Lower lobe of right lung (tissue), 2 donors: ENCODE measurements around the gene THSD7A. TPM values are rescaled to one million over a fixed set of nuclear protein-coding genes. Genes with fewer than 3 reads are reported as not detected.

ENCODE experiments used
- ATAC-seq, 2 donors: fragments of 200-7000 bp; cut with Tn5 transposase; one replicate each; pipeline ENCODE4 v1.9.1; 2020 to 2022; ENCODE audit warnings: mild to moderate bottlenecking in 2 of 2, moderate library complexity in 2 of 2
- DNase-seq: peaks from one replicate; pipeline ENCODE4 v3.0.0-alpha.2; 2020
- H3K27ac ChIP-seq: fragments of 200-600 bp; one replicate; pipeline ENCODE4 v1.8.0; 2022
- H3K27me3 ChIP-seq: fragments of 200-600 bp; one replicate; pipeline ENCODE4 v1.8.0; 2022; ENCODE audit warnings: low read depth
- H3K36me3 ChIP-seq: fragments of 200-600 bp; one replicate; pipeline ENCODE4 v1.8.0; 2022; ENCODE audit warnings: mild to moderate bottlenecking
- H3K4me1 ChIP-seq: fragments of 200-600 bp; one replicate; pipeline ENCODE4 v1.8.0; 2022
- H3K4me3 ChIP-seq: fragments of 200-600 bp; one replicate; pipeline ENCODE4 v1.8.0; 2022; ENCODE audit warnings: mild to moderate bottlenecking
- H3K9me3 ChIP-seq: fragments of 200-600 bp; one replicate; pipeline ENCODE4 v1.8.0; 2022
- intact Hi-C: fragments of 100-400 bp; cut with DNase I; formaldehyde crosslinking; loops from one replicate; pipeline ENCODE4 v1.11.0; 2022
- total RNA-seq: library from RNA; stranded (reverse); fragmentation: NEBNext Ultra II Directional; extraction: Animal tissue kit (Norgen Biotek cat#: 25700); gene quantifications from one replicate; pipeline ENCODE4 v1.2.1, GENCODE V29; 2021
- TF ChIP-seq, protein P1 (sequence below): fragments of 200-600 bp; IDR thresholded peaks from one replicate; pipeline ENCODE4 v1.8.0; 2022; ENCODE audit warnings: antibody characterized with exemption, mild to moderate bottlenecking
- donor health status: DM: no; HTN: yes; CAD: no; lungs with severe emphysema.

The THSD7A gene
- total RNA-seq, 1 donor from 2014 or later = 7.2 TPM

DNA sequence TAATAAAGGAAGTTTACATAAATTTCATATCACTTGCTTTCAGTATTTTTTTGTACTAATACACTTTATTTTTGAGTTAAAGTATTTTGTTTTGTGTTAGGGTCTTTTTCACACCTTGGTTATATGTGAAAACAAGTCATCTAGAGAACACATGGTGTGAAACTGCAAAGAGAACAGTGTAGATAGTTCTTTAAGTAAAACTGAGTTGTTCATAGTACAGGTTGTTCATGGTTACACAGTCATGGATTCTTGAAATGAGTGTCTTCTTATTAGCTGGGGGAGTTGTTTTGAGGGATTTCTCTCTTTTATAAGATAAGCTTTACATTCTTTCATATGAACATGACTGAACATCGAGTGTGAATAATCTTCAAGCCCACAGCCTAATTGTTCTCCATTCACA lies 244.2 kb downstream of the THSD7A start:
- Histone ChIP-seq H3K4me1 (no peaks in the 10 kb centered on the region), H3K9me3 (no peaks in the 10 kb centered on the region), H3K36me3 (no peaks in the 10 kb centered on the region), H3K27ac (no peak overlapping the region), H3K4me3 (no peak overlapping the region), H3K27me3 (no peaks in the 10 kb centered on the region)
- intact Hi-C loops = no loop called here
- ATAC-seq (no peak), DNase-seq (no peak)
- TF ChIP-seq, protein P1, sequence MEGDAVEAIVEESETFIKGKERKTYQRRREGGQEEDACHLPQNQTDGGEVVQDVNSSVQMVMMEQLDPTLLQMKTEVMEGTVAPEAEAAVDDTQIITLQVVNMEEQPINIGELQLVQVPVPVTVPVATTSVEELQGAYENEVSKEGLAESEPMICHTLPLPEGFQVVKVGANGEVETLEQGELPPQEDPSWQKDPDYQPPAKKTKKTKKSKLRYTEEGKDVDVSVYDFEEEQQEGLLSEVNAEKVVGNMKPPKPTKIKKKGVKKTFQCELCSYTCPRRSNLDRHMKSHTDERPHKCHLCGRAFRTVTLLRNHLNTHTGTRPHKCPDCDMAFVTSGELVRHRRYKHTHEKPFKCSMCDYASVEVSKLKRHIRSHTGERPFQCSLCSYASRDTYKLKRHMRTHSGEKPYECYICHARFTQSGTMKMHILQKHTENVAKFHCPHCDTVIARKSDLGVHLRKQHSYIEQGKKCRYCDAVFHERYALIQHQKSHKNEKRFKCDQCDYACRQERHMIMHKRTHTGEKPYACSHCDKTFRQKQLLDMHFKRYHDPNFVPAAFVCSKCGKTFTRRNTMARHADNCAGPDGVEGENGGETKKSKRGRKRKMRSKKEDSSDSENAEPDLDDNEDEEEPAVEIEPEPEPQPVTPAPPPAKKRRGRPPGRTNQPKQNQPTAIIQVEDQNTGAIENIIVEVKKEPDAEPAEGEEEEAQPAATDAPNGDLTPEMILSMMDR = no peak

DNA sequence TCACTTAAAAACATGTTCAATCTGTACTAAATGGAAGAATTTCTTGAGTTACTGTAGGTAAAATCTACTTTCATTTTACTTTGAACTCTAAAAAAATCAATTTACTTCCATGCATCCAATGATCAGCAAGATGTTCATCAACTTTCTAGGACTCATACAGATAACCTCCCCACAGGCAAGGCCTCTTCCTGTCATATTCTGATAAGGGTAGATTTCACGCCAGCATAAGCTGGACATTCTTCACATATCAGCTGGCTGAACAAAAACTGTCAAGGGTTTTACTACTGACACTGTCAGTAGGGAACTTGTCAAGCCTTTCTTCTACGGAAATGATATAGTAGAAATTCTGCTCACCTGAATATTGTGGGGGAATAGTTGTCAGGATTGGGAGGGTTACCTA lies 244.9 kb downstream of the THSD7A start:
- H3K4me3 ChIP-seq = no peak overlapping the region
- no peak overlapping the region for H3K27ac ChIP-seq
- no peaks in the 10 kb centered on the region for H3K9me3 ChIP-seq
- TF ChIP-seq, protein P1 = no peak
- ATAC-seq (no peak), DNase-seq (no peak)
- H3K27me3 ChIP-seq = no peaks in the 10 kb centered on the region
- intact Hi-C loops = no loop called here
- no peaks in the 10 kb centered on the region for H3K4me1 ChIP-seq
- no peaks in the 10 kb centered on the region for H3K36me3 ChIP-seq

DNA sequence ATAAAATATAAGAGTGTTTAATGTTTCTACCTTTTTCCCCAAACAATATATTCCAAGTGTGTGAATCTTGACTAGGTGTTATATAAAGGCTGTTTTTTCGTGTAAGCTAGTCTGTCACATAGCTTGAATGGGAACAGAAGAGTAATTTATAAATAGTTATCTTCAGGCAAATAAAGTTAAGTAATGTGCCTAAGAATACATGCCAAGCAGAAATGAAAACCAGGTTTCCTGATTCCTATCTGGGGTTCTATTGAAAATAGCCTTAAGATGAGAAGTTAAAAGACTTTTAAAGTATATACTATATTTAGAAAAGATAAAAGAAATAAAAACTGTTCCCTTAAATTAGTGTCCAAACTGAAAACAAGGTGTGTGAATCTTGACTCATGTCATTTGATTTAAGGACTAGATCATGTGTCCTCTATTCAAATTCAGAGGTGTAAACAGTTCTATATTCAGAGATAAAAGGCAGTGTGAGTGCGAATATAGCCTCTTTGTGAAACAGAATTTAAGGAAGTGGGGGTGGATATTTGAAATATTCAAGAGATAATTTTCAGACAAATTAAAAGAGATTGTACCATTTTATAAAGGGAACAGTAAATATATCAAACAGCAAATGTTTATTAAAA lies 247.5 kb downstream of the THSD7A start:
- Histone ChIP-seq H3K9me3 (no peaks in the 10 kb centered on the region), H3K36me3 (no peaks in the 10 kb centered on the region), H3K27me3 (no peaks in the 10 kb centered on the region), H3K27ac (no peak overlapping the region), H3K4me3 (no peak overlapping the region), H3K4me1 (no peaks in the 10 kb centered on the region)
- DNase-seq (no peak), ATAC-seq (no peak)
- TF ChIP-seq, protein P1 = no peak
- intact Hi-C loops = no loop called here

DNA sequence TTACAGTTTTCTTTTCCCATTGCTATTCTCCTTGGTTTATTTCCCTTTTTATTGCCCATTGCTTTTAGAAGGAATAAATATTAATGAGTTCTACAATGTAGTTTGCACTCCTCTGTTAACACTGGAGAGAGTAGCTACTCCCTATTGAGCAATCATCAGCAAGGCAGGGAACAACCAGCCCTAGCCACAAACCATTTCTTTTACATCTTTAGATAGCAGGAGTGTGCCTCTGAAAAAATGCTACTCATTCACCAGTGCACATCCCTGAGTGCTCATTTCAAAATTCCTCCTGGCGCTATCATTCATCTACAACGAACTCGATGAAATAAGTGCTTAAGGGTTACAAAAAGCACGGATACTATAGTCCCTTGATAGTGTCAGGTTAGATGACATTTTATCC lies 252.9 kb downstream of the THSD7A start:
- H3K9me3 ChIP-seq = no peaks in the 10 kb centered on the region
- H3K27me3 ChIP-seq = no peaks in the 10 kb centered on the region
- no peaks in the 10 kb centered on the region for H3K36me3 ChIP-seq
- H3K4me1 ChIP-seq = no peaks in the 10 kb centered on the region
- DNase-seq (no peak), ATAC-seq (no peak)
- H3K4me3 ChIP-seq = no peak overlapping the region
- intact Hi-C loops = no loop called here
- no peak overlapping the region for H3K27ac ChIP-seq
- TF ChIP-seq, protein P1 = no peak

DNA sequence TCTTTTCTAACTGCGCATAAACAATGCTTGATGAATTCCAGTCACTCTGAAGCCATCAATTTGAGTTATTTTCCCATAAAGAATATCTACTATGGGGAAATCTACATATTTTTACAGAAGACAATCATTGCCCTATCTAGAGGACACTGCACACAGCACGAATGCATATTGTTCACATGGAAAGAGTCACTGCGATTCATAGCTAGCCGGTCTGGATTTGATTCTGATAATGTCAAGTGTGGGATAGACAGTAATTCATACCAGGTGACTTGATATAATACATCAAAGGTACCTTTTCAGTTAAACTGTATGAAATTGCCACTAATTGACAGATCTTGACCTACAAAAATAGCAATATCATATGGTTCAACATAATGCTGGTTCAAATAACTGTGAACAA lies 255.7 kb downstream of the THSD7A start:
- no peak for DNase-seq
- Histone ChIP-seq H3K27me3 (no peaks in the 10 kb centered on the region), H3K9me3 (no peaks in the 10 kb centered on the region), H3K4me1 (no peaks in the 10 kb centered on the region), H3K36me3 (no peaks in the 10 kb centered on the region), H3K27ac (no peak overlapping the region), H3K4me3 (no peak overlapping the region)
- intact Hi-C loops = no loop called here
- TF ChIP-seq, protein P1 = no peak
- no peak for ATAC-seq
